Measurements from ENCODE around the gene HMCN1.

HMCN1 gene

GRCh38 chr1:185984113-185984836, 250.1 kb downstream of the HMCN1 start:
- no peak for DNase-seq (ENCODE audit: low spot score)
- TF ChIP-seq, protein P1, sequence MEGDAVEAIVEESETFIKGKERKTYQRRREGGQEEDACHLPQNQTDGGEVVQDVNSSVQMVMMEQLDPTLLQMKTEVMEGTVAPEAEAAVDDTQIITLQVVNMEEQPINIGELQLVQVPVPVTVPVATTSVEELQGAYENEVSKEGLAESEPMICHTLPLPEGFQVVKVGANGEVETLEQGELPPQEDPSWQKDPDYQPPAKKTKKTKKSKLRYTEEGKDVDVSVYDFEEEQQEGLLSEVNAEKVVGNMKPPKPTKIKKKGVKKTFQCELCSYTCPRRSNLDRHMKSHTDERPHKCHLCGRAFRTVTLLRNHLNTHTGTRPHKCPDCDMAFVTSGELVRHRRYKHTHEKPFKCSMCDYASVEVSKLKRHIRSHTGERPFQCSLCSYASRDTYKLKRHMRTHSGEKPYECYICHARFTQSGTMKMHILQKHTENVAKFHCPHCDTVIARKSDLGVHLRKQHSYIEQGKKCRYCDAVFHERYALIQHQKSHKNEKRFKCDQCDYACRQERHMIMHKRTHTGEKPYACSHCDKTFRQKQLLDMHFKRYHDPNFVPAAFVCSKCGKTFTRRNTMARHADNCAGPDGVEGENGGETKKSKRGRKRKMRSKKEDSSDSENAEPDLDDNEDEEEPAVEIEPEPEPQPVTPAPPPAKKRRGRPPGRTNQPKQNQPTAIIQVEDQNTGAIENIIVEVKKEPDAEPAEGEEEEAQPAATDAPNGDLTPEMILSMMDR (IDR thresholded peaks at IDR 0.05; ENCODE audit: extremely low read depth, missing control alignments): no peak

DNA sequence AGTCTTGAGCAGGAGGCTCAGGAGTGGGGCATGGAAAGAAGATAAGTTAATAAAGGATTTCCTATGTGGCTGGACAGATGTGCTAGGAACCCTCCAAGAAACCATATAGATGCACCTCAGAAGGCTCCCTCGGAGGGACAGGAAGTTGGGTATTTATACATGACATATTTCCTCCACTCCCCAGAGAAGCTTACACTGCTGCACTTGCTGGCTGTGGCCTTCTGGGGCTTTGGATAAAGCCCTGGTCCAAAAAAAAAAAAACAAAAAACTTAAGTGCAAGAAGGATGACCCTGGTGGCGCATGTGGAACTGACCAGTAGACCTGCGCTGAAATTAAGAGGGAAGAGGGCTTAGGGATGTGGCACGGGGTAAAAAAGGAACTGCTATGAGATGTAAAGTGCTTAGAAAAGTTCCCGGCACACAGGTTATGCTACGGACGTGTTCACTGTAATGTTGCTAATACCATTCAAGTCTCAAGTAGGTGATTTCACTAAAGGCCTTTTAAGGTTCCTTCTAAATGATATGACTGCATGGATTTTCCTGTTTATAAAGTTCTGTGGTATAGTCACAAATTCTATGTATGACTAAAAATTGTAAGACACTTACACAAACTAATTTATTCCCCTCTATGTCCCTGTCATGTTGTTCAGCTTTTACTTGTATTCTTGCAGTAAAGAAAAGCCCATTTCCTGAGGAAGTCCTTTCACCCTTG, 253.6 kb downstream of the HMCN1 start:
- no peak for DNase-seq (ENCODE audit: low spot score)
- TF ChIP-seq, protein P1 (IDR thresholded peaks at IDR 0.05; ENCODE audit: extremely low read depth, missing control alignments): no peak

DNA sequence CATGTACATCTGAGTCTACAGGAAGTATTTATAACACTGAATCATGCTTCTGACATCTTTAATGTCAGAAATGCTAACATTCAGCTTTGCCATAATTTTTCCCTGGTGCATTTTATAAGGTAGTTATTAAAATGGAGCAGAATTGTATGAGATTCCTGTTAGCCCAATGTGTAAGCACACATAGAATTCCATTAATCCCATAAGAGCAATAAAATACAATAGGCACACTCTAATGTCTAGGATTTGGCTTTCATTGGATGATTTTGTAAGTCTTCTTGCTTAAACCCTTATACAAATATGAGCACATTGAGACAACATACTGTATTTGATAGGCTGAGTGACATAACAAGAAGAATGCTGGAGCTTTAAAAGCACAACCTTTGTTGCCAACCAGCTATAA, 256.4 kb downstream of the HMCN1 start:
- DNase-seq (ENCODE audit: low spot score): no peak
- TF ChIP-seq, protein P1 (IDR thresholded peaks at IDR 0.05; ENCODE audit: extremely low read depth, missing control alignments): no peak

GRCh38 chr1:185991266-185991665, 257.1 kb downstream of the HMCN1 start:
- TF ChIP-seq, protein P1 (IDR thresholded peaks at IDR 0.05; ENCODE audit: extremely low read depth, missing control alignments): no peak
- no peak for DNase-seq (ENCODE audit: low spot score)

DNA sequence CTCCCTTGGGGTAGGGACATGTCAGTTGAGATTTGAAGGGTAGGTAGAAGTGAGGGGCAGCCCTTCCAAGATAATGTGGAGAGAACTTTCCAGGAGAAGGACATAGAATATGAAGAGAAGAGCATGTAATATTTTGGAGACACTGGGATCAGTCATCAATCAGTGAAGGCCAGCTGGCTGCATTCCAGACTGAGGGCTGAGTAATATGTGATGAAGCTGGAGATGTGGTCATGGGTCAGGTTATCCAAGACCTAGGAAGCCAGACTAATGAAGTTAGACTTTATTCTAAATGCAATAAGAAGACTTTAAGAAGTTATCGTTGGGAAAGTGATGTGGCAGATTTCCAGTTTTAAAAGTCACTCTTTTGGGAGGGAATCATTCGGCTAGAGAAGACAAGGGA, 262.0 kb downstream of the HMCN1 start:
- TF ChIP-seq, protein P1 (IDR thresholded peaks at IDR 0.05; ENCODE audit: extremely low read depth, missing control alignments): no peak
- DNase-seq (ENCODE audit: low spot score): no peak

- DNase-seq (ENCODE audit: low spot score): no peak
- TF ChIP-seq, protein P1 (IDR thresholded peaks at IDR 0.05; ENCODE audit: extremely low read depth, missing control alignments): no peak
Observed at GRCh38 chr1:185998391-185998790, 264.2 kb downstream of the HMCN1 start.

DNA sequence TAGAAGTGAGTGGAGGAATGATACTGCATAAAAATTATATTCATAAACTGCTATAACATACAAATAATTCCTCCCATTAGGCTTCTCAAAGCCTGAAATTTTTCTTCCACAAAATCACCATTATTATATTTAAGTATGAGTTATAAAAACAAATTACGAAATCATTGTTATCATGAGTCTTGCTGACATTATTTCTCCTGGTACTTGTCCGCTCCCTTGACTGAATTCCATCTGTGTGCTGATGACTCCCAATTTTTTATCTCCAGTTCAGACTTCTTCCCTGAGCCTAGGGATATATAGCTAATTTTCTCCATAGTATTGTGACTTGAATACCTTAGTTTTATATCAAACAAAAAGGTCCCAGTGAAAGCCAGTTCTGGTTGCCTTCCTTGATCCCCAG, 268.2 kb downstream of the HMCN1 start:
- TF ChIP-seq, protein P1 (IDR thresholded peaks at IDR 0.05; ENCODE audit: extremely low read depth, missing control alignments): no peak
- DNase-seq (ENCODE audit: low spot score): no peak
